LNCAP (cell line): ENCODE results near the gene GRWD1.

Experiments
- CTCF ChIP-seq: fragments of 450-650 bp; IDR thresholded peaks from 2 replicates; pipeline ENCODE4 v1.5.1; 2017; ENCODE audit warnings: mild to moderate bottlenecking

GRWD1 gene

GRCh38 chr19:48415806-48416221, 30.0 kb upstream of the GRWD1 start:
- TF ChIP-seq CTCF: no peak

GRCh38 chr19:48417421-48417820, 28.4 kb upstream of the GRWD1 start:
- TF ChIP-seq CTCF: no peak

- no peak for TF ChIP-seq CTCF
Observed at GRCh38 chr19:48418317-48419064, 27.3 kb upstream of the GRWD1 start.

- no peak for TF ChIP-seq CTCF
Observed at GRCh38 chr19:48419158-48419920, 26.4 kb upstream of the GRWD1 start.

- no peak for TF ChIP-seq CTCF
Observed at GRCh38 chr19:48421548-48421947, 24.2 kb upstream of the GRWD1 start.

- no peak for TF ChIP-seq CTCF
Observed at GRCh38 chr19:48424694-48425219, 21.0 kb upstream of the GRWD1 start.

GRCh38 chr19:48428670-48429069, 17.1 kb upstream of the GRWD1 start:
- TF ChIP-seq CTCF: no peak
